MCF 10A (cell line): ENCODE data around the gene SMIM41. TPM values are rescaled to one million over a fixed set of nuclear protein-coding genes. Genes with fewer than 3 reads are reported as not detected.

Experiments used
- BruUV-seq: library from RNA; stranded (reverse); fragments of 400-500 nt; replicated peaks from 2 replicates; lab custom pipeline; 2021; lab: Mats Ljungman, UMichigan
- CTCF ChIA-PET: fragments of 300-600 bp; sonication (Branson Sonifier 250); formaldehyde crosslinking; extraction: SDS; loops from one replicate; lab custom pipeline; 2021; ENCODE audit warnings: antibody characterized with exemption, inconsistent platforms; lab: Yijun Ruan, JAX
- POLR2A ChIA-PET: fragments of 300-600, 350-650 bp; sonication (Branson Sonifier 250); formaldehyde crosslinking; extraction: SDS; loops from one replicate; lab custom pipeline; 2020; ENCODE audit warnings: antibody characterized with exemption, inconsistent platforms; lab: Yijun Ruan, JAX
- DNase-seq: peaks from one replicate; pipeline ENCODE4 v3.0.0-alpha.2; 2018; ENCODE audit not compliant: unreplicated experiment
- H3K27ac Mint-ChIP-seq: one replicate; pipeline ENCODE4 v1.8.0; 2022; ENCODE audit warnings: mild to moderate bottlenecking, low read depth, mixed read lengths; ENCODE audit not compliant: unreplicated experiment
- H3K27me3 Mint-ChIP-seq: one replicate; pipeline ENCODE4 v1.8.0; 2022; ENCODE audit warnings: mixed read lengths; ENCODE audit not compliant: insufficient read depth, unreplicated experiment
- H3K36me3 Mint-ChIP-seq: one replicate; pipeline ENCODE4 v1.8.0; 2022; ENCODE audit warnings: mild to moderate bottlenecking, moderate library complexity, mixed read lengths; ENCODE audit not compliant: insufficient read depth, unreplicated experiment
- H3K4me1 Mint-ChIP-seq: one replicate; pipeline ENCODE4 v1.8.0; 2022; ENCODE audit warnings: mixed read lengths; ENCODE audit not compliant: insufficient read depth, unreplicated experiment
- H3K4me3 Mint-ChIP-seq: one replicate; pipeline ENCODE4 v1.8.0; 2022; ENCODE audit warnings: mild to moderate bottlenecking, moderate library complexity, mixed read lengths; ENCODE audit not compliant: unreplicated experiment
- H3K9me3 Mint-ChIP-seq: one replicate; pipeline ENCODE4 v1.8.0; 2022; ENCODE audit warnings: mixed read lengths; ENCODE audit not compliant: unreplicated experiment
- intact Hi-C: fragments of 100-400 bp; cut with micrococcal nuclease; formaldehyde crosslinking; loops from 2 replicates; pipeline ENCODE4 v1.14.1; 2022
- total RNA-seq: library from RNA; stranded (reverse); gene quantifications from 2 replicates; pipeline ENCODE4 v1.2.3, GENCODE V29; 2022
- TF ChIP-seq, protein P1 (sequence below): fragments of 200-600 bp; IDR thresholded peaks from one replicate; pipeline ENCODE4 v1.8.0; 2022; ENCODE audit warnings: antibody characterized with exemption, mild to moderate bottlenecking; ENCODE audit not compliant: unreplicated experiment

SMIM41 gene
- total RNA-seq, 1 experiment from 2014 or later: not detected

DNA sequence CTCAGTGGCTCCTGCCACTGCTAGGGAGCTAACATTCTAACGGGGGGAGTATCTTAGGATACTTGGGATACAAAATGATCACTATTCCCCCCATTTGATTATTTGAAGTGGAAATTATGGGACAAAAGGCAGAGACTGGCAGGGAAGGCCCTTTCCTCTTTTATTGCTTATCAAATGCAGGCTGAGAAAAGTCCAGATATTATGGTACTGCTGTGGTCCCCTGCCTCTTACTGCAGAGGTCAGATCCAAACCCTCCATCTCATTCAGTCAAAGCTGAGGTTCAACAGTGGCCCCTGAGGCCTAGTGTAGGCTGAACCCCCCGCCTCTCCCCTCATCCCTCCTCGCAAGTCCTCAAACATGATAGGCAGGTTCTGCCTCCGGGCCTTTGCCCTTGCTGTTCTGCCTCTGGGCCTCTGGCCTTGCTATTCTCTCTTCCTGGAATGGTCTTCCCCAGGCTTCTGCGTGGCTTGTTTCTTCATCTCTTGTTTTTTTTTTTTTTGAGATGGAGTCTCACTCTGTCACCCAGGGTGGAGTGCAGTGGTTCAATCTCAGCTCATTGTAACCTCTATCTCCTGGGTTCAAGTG is 78.2 kb downstream of the SMIM41 start:
- TF ChIP-seq, protein P1, sequence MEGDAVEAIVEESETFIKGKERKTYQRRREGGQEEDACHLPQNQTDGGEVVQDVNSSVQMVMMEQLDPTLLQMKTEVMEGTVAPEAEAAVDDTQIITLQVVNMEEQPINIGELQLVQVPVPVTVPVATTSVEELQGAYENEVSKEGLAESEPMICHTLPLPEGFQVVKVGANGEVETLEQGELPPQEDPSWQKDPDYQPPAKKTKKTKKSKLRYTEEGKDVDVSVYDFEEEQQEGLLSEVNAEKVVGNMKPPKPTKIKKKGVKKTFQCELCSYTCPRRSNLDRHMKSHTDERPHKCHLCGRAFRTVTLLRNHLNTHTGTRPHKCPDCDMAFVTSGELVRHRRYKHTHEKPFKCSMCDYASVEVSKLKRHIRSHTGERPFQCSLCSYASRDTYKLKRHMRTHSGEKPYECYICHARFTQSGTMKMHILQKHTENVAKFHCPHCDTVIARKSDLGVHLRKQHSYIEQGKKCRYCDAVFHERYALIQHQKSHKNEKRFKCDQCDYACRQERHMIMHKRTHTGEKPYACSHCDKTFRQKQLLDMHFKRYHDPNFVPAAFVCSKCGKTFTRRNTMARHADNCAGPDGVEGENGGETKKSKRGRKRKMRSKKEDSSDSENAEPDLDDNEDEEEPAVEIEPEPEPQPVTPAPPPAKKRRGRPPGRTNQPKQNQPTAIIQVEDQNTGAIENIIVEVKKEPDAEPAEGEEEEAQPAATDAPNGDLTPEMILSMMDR: no peak
- ChIA-PET CTCF (interaction anchor here (0.6 to 3.2 kb wide), 51 partner anchors 10 to 769 kb away, joined by 3 to 29 read pairs (median 4); partner anchors contain the start of genes KRT5, KRT83, KRT84 and KRT85), POLR2A (interaction anchor here (0.6 to 1.7 kb wide), 25 partner anchors 10 to 719 kb away, joined by 3 to 13 read pairs (median 4); partner anchors contain the start of genes KRT5 and KRT7)
- DNase-seq: no peak
- no peaks in the 10 kb centered on the region for H3K9me3 Mint-ChIP-seq
- no TSS peak for BruUV-seq
- H3K4me3 Mint-ChIP-seq: no peak overlapping the region
- H3K27ac Mint-ChIP-seq: peak overlapping the region; percentile 91
- peaks cover 6% of the 10 kb centered on the region for H3K36me3 Mint-ChIP-seq
- H3K4me1 Mint-ChIP-seq: peaks cover 27% of the 10 kb centered on the region
- no peaks in the 10 kb centered on the region for H3K27me3 Mint-ChIP-seq
- intact Hi-C loops: loop anchor here (1.0 to 5.0 kb wide), 6 partner anchors 123 to 825 kb away; partner anchors contain the start of gene KRT5

Other genes with a start within 250 kb of the SMIM41 start
- gene FIGNL2, start 231.0 kb upstream of the SMIM41 start, total RNA-seq: not detected in 2 replicates
- not detected in 2 replicates for gene ANKRD33, start 191.6 kb upstream of the SMIM41 start, total RNA-seq
- gene ACVRL1, start 172.2 kb upstream of the SMIM41 start, total RNA-seq: not detected in 2 replicates
- gene ACVR1B, start 128.0 kb upstream of the SMIM41 start, total RNA-seq: 14.7 and 16.1 TPM in 2 replicates
- 0.39 TPM in 1 of 2 replicates, not detected in the other for gene TAMALIN, start 72.8 kb upstream of the SMIM41 start, total RNA-seq
- 0.69 and 2.9 TPM in 2 replicates for gene NR4A1, start 28.3 kb upstream of the SMIM41 start, total RNA-seq
- gene ATG101, start 9.7 kb upstream of the SMIM41 start, total RNA-seq: 64.2 and 66.9 TPM in 2 replicates
- 27.4 and 52.3 TPM in 2 replicates for gene KRT80, start 112.3 kb downstream of the SMIM41 start, total RNA-seq
- 2,379 and 3,360 TPM in 2 replicates for gene KRT7, start 153.5 kb downstream of the SMIM41 start, total RNA-seq
- 37.8 and 45.1 TPM in 2 replicates for gene KRT86, start 194.9 kb downstream of the SMIM41 start, total RNA-seq
- 2,023 and 2,244 TPM in 2 replicates for gene KRT81, start 211.8 kb downstream of the SMIM41 start, total RNA-seq
- 12.2 and 14.5 TPM in 2 replicates for gene KRT83, start 241.7 kb downstream of the SMIM41 start, total RNA-seq